Activated CD4-positive, alpha-beta T cell treated with anti-CD3 and anti-CD28 coated beads for 4 hours (primary cell): ENCODE measurements around the gene DMXL2.
"Not testable (repeated sequence)": the region's sequence is repeated elsewhere in the genome, so short reads cannot be mapped to it uniquely, and the experiment has no call there.

ENCODE experiments used
- DNase-seq, 2 donors: peaks; one replicate each; pipeline ENCODE4 v3.0.0-alpha.2; 2020

DMXL2 gene

DNA sequence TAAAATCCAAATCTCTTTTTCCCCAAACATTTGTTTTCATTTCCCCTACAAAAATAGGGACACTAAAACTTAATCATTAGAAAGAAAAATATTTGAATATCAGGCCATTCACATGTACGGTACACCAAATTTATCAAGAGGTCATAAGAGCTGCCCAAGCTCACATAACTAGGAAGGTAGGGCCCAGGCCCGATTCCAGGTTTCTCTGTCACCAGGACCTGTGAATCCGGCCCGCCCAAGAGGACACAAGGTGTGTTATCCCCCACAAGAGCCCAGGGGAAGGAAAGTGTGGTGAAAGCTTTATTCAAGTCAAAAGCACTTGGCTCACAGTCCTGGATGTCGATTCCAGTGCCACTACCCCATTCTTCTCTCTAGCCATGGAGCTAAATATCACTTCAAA, 130.6 kb downstream of the DMXL2 start:
- DNase-seq, result no peak

DNA sequence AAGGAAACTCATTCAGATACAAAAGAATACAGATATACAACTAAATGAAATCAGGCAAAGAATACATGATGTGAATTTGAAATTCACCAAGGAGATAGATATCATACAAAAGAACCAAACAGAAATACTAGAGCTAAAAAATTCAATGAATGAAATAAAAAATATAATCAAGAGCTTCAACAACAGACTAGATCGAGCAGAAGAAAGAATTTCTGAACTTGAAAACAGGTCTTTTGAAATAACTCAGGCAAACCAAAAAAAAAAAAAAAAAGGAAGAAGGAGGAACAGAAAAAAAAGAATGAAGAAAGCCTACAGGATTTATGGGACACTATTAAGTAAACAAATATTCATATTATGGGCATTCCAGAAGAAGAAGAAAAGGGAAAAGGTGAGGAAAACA, 137.8 kb downstream of the DMXL2 start:
- DNase-seq, result no peak

DNA sequence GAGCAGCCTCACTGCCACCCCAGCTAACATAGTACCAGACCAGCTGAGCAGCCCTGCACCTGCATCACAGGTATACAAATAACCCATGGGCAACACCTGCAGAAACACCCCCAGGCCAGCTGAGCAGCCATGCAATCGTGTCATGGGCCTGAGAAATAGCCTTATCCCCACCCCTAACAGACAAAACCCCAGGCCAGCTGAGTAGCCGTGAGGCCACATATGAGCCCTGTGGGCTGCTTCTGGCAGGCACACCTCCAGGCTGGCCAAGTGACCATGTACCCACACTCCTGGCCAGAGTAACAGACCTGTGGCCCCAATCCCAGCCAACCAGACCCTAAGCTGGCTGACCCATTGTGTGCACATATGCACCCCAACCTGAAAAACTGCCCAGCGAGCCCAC, 138.6 kb downstream of the DMXL2 start:
- DNase-seq, result no peak

DNA sequence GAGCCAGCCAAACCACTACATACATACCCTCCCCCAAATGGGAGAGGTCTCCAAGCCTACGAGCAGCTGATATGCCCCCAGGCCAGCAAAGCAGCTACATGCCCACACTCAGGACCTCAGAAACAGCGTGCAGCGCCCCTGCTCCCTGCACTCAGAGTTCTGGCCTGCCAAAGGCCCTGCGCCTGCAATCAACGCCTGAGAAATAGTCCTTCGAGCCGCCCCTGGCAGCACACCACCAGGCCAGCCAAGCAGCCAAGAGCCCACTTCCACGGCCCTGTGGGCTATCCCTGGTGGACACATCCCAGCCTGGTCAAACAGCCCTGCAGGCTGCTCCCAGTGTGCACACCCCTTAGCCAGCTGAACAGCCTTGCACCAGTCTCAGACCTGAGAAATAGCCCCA, 139.1 kb downstream of the DMXL2 start:
- no peak for DNase-seq

DNA sequence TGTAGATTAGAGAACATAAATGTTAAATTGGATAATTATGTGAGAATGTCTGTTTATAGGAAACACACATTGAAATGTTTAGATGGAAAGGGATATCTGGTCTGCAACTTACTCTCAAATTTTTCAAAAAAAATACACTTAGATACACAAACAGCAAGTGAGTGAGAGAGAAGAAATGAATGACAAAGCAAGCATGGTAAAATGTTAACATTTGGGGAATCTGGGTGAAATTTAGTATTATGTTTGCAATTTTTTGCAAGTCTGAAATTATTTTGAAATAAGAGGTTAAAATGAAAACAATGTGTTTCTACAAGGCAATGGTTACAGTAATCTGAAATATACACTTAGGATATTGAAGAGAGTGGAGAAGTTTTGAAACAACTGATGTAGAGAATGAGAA, 146.8 kb downstream of the DMXL2 start:
- DNase-seq, result no peak

DNA sequence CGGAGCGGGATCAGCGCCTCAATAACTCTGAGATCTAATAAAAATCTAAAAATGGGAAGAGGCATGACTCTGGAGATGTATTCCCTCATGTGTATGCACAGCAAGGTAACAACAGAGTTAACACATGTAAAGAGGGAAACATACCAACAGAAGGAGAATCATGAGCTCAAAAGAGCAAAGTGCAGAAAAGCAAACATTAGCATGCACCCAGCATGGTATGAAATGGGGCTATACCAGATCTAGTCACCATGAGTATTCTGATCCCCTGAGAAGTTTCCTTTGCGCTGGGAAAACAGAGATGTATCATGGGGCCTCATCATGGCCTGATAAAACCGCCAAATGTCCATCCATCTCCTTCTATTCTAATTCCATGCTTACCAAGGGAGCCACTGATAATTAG, 152.1 kb downstream of the DMXL2 start:
- DNase-seq, result no peak

DNA sequence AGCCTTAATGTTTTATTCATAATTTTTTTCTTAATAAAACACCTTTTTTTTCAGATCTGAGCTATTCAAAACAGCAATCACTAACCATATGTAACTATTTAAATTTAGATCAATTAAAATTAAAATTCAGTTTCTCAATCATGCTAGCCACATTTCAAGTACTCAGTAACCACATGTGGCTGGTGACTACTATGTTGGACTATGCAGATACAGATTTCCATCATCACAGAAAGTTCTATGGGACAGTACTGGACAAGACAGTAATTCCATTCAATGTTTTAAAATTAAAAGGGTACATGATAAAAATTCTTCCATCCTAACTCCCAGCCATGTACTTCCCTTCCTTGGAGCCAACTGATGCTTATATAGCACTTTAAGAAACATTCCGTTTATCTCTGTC, 161.8 kb downstream of the DMXL2 start:
- no peak for DNase-seq

DNA sequence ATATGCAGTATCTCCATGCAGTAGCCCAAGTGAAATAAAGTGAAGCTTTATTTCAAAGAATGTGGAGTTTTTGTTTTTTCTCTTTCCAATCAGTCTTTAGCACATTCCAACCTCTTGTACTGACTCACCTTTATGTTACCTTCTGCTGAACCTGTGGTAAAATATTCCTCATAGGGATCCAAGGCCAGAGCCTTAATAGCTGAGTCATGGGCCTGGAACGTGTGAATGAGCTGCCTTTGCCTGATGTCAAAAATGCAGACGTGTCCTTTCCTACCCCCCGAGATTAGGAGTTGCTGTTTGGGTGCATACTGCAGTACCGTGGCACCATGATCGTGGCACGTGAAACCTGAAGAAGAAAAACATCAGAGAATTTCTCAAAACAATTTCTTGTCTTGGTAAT, 172.6 kb downstream of the DMXL2 start:
- no peak for DNase-seq

DNA sequence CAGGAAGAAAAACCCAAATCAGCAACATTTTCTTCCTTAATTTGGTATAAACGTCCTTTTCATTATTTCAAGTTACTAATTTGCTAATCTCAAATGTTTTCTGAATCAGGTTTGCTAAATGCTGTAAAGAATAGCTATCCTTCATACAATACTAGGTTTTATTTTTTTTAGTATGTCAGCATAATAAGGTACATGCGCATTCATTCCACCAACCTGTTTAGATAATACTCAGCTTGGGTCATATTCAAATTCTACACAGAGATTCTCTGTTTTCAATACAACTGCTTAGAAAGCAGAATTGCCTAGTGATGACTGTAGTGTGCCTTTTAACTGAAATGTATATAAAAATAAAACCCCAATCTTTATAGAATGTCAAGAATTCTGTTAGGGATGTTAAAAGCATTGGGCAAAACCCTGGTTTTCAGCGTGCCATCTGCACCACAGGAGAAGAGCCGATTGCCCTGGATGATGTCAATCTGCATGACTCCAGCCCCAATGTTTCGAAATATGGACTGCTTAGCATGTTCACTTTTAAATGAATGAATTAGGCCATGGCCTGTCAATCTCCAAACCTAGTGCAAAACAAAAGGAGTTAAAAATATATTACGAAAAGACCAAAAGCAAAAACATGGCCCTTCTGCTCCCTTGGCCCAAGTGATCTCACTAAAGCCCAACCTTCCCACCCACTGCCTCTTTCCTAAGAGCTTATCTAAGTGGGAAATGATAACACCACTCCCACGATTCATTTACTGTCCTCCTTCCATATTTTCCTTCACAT, 173.8 kb downstream of the DMXL2 start:
- no peak for DNase-seq

DNA sequence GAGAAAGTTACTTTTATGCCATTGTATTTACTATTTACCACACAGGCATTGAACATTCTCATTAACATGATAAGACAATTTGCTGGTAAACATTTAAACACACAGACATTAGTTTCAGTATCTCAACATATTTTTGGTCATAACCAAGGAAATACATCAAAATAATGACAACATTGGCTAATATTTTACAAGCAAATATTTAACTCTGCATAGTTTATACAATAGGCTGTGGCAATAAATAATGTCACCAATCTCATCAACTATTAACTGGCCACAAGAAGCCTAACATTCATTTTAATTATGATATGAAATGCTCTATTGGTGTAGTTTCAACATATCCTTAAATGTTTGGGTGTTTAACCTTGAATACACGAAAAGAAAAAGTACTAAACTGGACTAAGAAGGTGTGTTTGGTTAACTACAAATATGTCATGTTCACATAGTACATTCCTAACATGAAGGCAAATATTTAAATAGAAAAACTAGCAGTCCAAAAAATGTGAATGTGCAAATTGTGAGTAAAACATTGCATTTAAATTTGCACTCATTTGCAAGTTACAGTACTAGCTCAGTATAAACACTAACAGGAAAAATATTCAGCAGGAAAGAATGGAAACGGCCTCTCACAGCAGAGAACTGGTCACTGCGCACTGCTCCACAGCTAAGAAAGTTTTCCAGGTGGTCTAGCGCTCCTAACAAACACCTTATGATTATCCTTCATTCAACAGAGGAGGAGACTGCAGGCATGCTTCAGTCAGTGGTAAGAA, 174.5 kb downstream of the DMXL2 start:
- no peak for DNase-seq

DNA sequence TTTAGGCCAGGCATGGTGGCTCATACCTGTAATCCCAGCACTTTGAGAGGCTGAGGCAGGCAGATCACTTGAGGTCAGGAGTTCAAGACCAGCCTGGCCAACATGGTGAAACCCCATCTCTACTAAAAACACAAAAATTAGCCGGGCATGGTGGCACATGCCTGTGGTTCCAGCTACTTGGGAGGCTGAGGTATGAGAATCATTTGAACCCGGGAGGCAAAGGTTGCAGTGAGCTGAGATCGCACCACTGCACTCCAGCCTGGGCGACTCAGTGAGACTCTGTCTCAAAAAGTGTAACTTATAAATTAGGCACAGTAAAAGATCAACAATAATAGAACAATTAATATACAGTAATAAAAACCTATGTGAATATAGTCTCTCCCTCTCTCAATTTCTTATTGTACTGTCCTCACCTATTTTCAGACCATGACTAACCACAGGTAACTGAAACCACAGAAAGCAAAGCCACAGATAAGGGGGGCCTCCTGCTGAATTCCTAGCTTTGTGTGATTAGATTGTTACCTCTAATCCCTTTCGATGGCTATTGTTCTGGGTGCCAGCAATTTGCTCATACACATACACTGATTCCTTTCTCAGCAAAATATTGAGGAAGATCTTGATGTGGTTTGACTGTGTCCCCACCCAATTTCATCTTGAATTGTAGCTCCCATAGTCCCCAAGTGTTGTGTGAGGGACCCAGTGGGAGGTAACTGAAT, 176.4 kb downstream of the DMXL2 start:
- not testable (repeated sequence) for DNase-seq

DNA sequence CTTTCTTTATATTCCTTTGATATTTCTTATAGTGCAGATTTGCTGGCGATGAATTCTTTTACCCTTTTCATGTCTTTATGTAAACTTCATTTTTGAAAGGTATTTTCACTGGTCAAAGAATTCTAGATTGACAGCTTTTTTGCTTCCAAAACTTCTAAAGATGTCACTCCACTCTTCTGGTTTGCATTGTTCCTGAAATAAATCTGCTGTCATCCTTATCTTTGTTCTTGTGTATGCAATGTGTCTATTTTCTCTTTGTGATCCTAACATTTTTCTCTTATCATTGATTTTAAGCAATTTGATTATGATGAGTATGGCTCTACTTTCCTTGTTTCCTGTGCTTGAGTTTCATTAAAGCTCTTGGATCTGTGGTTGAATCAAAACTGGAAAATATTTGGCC, 177.8 kb downstream of the DMXL2 start:
- no peak for DNase-seq

DNA sequence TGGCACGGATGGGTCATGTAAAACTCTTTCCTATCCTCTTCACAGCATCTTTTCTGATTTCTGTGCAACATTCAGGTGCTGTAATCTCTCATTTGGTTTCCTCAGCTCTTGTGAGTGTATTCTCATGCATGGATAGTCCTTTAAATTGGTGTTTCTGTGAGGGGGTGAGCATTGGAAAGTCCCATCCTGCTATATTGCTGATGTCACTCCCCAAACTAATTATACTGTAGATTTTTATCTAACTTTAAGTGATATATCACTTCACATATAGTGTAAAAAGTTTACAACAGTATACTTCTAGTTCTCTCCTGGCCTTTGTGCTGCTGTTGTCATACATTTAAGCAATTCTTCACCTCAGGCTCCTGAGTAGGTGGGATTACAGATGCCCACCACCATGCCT, 178.5 kb downstream of the DMXL2 start:
- DNase-seq, result no peak

DNA sequence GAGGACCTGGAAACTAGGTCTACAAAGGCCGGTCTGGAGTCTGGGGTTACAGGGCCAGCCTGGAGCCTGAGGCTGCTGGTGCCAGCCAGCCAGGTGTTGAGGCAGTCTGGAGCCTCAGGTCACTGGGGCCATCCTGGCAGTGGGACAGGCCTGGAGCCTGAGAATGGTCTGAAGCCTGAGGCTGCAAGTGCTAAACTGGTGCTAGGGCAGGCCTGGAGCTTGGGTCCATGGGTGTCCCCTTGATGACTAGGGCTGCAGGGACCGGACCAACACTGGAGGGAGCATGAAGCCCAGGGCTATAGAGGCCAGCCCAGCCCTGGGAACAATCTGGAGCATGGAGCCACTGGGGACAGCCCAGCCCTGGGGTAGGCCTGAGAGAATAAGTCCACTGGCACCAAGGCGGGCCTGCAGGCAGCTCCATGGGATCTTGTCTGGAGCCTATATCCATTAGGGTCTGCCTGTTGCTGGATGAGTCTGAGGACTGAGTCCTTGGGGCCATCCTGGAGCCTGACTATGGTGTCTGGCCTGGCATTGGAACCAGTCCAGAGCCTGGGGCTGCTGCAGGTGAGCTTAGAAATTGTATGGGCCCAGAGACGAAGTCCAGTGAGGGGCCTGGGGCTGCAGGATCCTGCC, 179.2 kb downstream of the DMXL2 start:
- DNase-seq, result no peak

DNA sequence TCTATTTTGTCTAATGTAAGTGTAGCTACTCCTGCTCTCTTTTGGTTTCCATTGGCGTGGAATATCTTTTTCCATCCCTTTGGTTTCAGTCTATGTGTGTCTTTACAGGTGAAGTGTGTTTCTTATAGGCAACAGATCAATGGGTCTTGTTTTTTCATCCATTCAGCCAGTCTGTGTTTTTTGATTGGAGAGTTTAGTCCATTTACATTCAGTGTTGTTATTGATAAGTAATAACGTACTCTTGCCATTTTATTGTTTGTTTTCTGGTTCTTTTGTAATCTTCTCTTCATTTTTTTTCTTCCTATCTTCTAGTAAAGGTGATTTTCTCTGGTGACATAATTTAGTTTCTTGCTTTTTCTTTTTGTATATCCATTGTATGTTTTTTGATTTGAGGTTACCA, 184.0 kb downstream of the DMXL2 start:
- DNase-seq, result no peak

DNA sequence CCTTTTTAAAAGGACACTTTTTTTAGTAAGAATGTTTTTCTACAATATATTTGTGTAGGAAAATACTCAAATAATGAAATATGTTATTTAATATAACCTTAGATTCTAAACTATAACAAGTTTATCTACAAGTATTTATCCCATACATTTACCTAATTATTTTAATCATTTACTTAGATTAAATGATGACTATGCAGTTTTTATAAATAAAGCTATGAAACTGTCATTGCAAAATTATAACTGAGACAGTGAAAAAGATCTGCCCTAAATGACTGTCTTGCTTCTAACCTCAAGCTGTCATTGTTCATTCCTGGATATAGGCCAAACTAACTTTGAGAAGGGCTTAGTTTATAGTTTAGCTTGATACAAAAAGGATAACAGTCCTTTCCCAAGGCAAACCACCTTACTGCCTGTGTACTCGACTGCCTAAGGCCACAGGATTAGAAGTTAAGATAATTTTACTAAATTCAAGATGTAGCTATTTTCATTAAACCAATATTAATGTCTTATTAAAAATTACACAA, 197.0 kb downstream of the DMXL2 start:
- DNase-seq, result no peak

DNA sequence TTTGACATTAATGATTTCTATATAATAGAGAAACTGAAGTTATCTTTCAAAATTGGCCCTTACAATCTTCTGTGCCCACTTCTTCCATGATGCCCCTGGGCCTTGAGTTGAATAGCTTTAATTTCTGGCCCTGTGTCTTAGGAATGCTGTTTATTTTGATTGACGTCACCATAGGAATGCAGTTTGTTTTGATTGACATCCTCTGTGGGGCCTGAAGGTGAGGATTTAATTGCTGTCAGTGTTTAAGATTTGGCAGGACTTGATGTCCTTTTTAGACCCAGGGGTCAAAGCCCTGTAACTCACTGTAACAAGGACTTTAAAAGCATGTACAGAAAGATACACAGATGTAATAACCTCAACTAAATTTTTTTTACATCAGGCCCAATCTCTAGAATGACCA, 197.8 kb downstream of the DMXL2 start:
- no peak for DNase-seq

DNA sequence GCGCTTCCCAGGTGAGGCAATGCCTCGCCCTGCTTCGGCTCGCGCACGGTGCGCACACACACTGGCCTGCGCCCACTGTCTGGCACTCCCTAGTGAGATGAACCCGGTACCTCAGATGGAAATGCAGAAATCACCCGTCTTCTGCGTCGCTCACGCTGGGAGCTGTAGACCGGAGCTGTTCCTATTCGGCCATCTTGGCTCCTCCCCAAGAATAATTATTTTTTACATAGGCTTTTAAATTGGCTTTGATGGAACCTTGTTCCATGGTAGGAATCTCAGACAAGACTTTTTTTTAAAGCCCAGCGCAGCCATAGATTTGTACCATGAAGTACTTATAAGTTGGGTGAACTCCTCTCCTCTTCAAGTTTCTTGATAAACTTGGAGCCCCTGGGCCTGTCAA, 199.5 kb downstream of the DMXL2 start:
- DNase-seq, result not testable (repeated sequence)

DNA sequence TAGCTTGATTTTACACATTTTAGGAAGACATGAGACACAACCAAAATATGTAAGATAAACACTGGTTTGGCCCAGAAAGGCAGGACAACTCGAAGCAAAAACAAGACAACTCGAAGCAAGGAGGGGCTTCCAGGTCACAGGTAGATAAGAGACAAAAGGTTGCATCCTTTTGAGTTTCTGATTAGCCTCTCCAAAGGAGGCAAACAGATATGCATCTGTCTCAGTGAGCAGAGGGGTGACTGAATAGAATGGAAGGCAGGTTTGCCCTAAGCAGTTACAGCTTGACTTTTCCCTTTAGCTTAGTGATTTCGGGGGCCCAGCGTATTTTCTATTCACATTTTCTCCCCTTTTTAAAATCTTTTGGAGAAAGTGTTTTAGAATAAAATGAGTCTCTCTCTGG, 206.4 kb downstream of the DMXL2 start:
- DNase-seq, result no peak

DNA sequence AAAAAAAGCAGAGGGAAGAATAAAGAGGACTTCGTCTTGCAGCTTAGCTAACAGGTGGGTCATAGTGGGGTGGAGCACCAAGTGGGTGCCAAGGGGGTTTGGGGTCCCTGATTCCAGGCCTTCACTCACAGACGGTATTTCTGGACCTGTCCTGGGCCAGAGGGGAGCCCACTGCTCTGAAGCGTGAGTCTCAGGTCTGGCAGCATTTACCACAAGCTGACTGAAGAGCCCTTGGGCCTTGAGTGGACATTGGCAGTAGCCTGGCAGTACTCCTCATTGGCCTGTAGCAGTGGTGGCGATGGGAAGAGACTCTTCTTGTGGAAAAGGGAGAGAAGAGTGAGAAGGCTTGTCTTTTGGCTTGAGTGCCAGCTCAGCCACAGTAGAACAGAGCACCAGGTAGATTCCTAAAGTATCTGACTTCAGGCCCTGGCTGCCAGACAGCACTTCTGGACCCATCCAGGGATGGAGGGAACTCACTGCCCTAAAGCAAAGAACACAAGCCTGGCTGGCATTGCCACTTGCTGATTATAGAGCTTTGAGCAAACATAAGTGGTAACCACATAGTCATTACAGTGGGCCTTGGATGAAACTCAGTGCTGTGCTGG, 208.2 kb downstream of the DMXL2 start:
- no peak for DNase-seq

DNA sequence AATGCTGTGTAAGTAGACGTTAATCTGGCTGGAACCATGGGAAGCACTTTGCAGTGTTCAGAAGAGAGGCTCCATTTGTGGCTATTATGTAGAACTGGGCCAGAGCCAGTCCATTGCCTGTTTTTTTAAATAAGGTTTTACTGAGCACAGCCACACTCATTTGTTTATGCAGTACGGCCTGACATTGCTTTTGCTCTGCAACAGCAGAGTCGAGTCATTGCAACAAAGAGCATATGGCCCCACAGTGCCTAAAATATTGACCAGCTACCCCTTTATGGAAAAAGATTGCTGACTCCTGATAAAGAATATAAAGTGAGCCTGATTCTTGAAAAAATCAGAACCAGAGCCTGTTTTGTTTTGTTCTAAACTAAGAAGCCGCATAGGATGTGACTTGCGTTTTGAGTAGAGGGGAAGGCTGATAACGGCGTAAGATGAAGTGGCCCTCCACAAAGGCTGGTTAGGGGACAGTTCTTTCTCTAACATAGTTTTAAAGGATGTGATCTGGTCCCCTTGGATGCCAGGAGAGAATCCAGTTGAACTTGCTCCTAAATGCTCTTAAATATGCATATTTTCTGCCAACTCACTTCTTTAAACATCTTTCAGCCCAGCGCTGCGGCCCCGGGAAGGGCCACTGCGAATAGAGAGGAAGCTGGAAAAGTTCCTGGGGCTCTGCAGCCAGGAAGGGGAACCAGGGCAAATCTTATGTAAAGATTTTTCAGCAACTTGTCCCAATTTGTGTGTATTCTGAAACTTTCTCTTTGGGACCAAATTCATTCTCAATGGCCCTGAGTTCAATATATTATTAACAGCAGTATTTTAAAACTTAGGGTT, 216.7 kb downstream of the DMXL2 start:
- no peak for DNase-seq
